Esophagus squamous epithelium (tissue), 5 donors: ENCODE data around the gene CEP192. TPM values are rescaled to one million over a fixed set of nuclear protein-coding genes. Genes with fewer than 3 reads are reported as not detected.

Source experiments
- DNase-seq: peaks from one replicate; lab custom pipeline; 2025; lab: John Stamatoyannopoulos, UW
- H3K27ac ChIP-seq, 4 donors: fragments of 200-600 bp; sonication (generic); one replicate each; pipeline ENCODE4 v1.5.1; 2016 to 2019; ENCODE audit warnings: mild to moderate bottlenecking in 1 of 4
- H3K27me3 ChIP-seq, 4 donors: fragments of 200-600 bp; sonication (generic); 1 replicate in 3 of 4; 2 replicates in 1 of 4; pipeline versions ENCODE4 v1.5.1 to v1.6.0; 2017 to 2021; ENCODE audit warnings: antibody characterized with exemption in 1 of 4
- H3K36me3 ChIP-seq, 3 donors: fragments of 200-600 bp; sonication (generic); one replicate each; pipeline ENCODE4 v1.5.1; 2016 to 2019
- H3K4me1 ChIP-seq, 3 donors: fragments of 200-600 bp; sonication (generic); one replicate each; pipeline ENCODE4 v1.5.1; 2017 to 2019
- H3K4me3 ChIP-seq, 4 donors: fragments of 200-600 bp; sonication (generic); 1 replicate in 3 of 4; 2 replicates in 1 of 4; pipeline ENCODE4 v1.5.1; 2016 to 2019; ENCODE audit warnings: mild to moderate bottlenecking in 2 of 4, moderate library complexity in 1 of 4
- H3K9me3 ChIP-seq, 3 donors: fragments of 200-600 bp; sonication (generic); one replicate each; pipeline ENCODE4 v1.5.1; 2016 to 2019
- CTCF ChIP-seq, 6 experiments: fragments of 450-650 bp in 4 of 6; fragments of 200-600 bp in 2 of 6; sonication (generic) in 2 of 6; IDR thresholded peaks; one replicate each; pipeline ENCODE4 v1.5.1; 2016 to 2019; ENCODE audit warnings: antibody characterized with exemption in 6 of 6, mild to moderate bottlenecking in 4 of 6, moderate library complexity in 4 of 6
- POLR2A ChIP-seq, 4 donors: fragments of 450-650 bp; IDR thresholded peaks; one replicate each; pipeline ENCODE4 v1.6.1; 2017; ENCODE audit warnings: antibody characterized with exemption in 4 of 4, mild to moderate bottlenecking in 4 of 4, moderate library complexity in 3 of 4
- WGBS, 2 donors: methylation state at CpG; one replicate each; pipeline ENCODE4 v1.1.5; 2018; 5-methylcytosine and 5-hydroxymethylcytosine counted together
- intact Hi-C: fragments of 100-400 bp; cut with DNase I; formaldehyde crosslinking; loops from one replicate; pipeline ENCODE4 v1.15.0; 2022
- total RNA-seq, 4 donors: library from RNA; depleted of rRNA; stranded (reverse); fragments of >200 nt; gene quantifications; one replicate each; pipeline ENCODE4 v1.1.0, GENCODE V29; 2016
- donor health status: DM: yes; HTN: yes; CAD: no.

The CEP192 gene
- total RNA-seq, 4 donors from 2014 or later: 7.3 to 21.6 (median 13.6) TPM

GRCh38 chr18:13051950-13052349 lies 60.8 kb downstream of the CEP192 start:
- WGBS, 2 donors: 66 to 72% methylated on average over 4 of the region's 4 CpGs
- intact Hi-C loops: no loop called here
- Histone ChIP-seq H3K27me3 (no peaks in the 10 kb centered on the region), H3K4me1 (no peaks in the 10 kb centered on the region), H3K27ac (no peak overlapping the region), H3K36me3 (peaks cover 6 to 91% (median 29%) of the 10 kb centered on the region in 3 donors), H3K9me3 (no peaks in the 10 kb centered on the region), H3K4me3 (no peak overlapping the region)
- TF ChIP-seq POLR2A (IDR thresholded peaks at IDR 0.05) (no peak), CTCF (IDR thresholded peaks at IDR 0.05) (no peak)
- no peak for DNase-seq

GRCh38 chr18:13054336-13054735 lies 63.2 kb downstream of the CEP192 start:
- Histone ChIP-seq H3K27me3 (no peaks in the 10 kb centered on the region), H3K4me1 (no peaks in the 10 kb centered on the region), H3K9me3 (no peaks in the 10 kb centered on the region), H3K36me3 (peaks cover under 1 to 99% (median 29%) of the 10 kb centered on the region in 3 donors), H3K27ac (no peak overlapping the region), H3K4me3 (no peak overlapping the region)
- intact Hi-C loops: no loop called here
- DNase-seq: no peak
- TF ChIP-seq POLR2A (IDR thresholded peaks at IDR 0.05) (no peak), CTCF (IDR thresholded peaks at IDR 0.05) (no peak)
- 85 to 94% methylated on average over 2 of the region's 2 CpGs for WGBS, 2 donors

- Histone ChIP-seq H3K9me3 (no peaks in the 10 kb centered on the region), H3K36me3 (peaks cover 0 to 83% (median 3%) of the 10 kb centered on the region in 3 donors), H3K27ac (no peak overlapping the region), H3K27me3 (no peaks in the 10 kb centered on the region), H3K4me1 (no peaks in the 10 kb centered on the region), H3K4me3 (no peak overlapping the region)
- WGBS, 2 donors: 89 to 91% methylated on average over 4 of the region's 4 CpGs
- TF ChIP-seq CTCF (IDR thresholded peaks at IDR 0.05): no peak
- no peak for TF ChIP-seq POLR2A (IDR thresholded peaks at IDR 0.05)
- intact Hi-C loops: no loop called here
- no peak for DNase-seq
Measured at GRCh38 chr18:13061630-13062189, 70.5 kb downstream of the CEP192 start.

GRCh38 chr18:13067124-13067523 lies 76.0 kb downstream of the CEP192 start:
- no peak for DNase-seq
- no peak overlapping the region for H3K4me3 ChIP-seq
- no peaks in the 10 kb centered on the region for H3K9me3 ChIP-seq
- no peaks in the 10 kb centered on the region for H3K27me3 ChIP-seq
- TF ChIP-seq POLR2A (IDR thresholded peaks at IDR 0.05) (no peak), CTCF (IDR thresholded peaks at IDR 0.05) (no peak)
- WGBS, 2 donors: 65 to 83% methylated on average over 4 of the region's 4 CpGs
- intact Hi-C loops: no loop called here
- H3K36me3 ChIP-seq: peaks cover 0 to 78% (median 14%) of the 10 kb centered on the region in 3 donors
- no peak overlapping the region for H3K27ac ChIP-seq
- no peaks in the 10 kb centered on the region for H3K4me1 ChIP-seq

- DNase-seq: no peak
- Histone ChIP-seq H3K4me1 (no peaks in the 10 kb centered on the region), H3K36me3 (peaks cover 0 to 82% (median 14%) of the 10 kb centered on the region in 3 donors), H3K27me3 (no peaks in the 10 kb centered on the region), H3K9me3 (no peaks in the 10 kb centered on the region), H3K4me3 (no peak overlapping the region), H3K27ac (no peak overlapping the region)
- TF ChIP-seq POLR2A (IDR thresholded peaks at IDR 0.05): no peak
- no peak for TF ChIP-seq CTCF (IDR thresholded peaks at IDR 0.05)
- intact Hi-C loops: no loop called here
- WGBS, 2 donors: 91 to 96% methylated on average over 7 of the region's 7 CpGs
Measured at GRCh38 chr18:13067966-13068365, 76.8 kb downstream of the CEP192 start.
